Measurements from ENCODE around the gene NCAM1.
"Not testable (repeated sequence)": the region's sequence is repeated elsewhere in the genome, so short reads cannot be mapped to it uniquely, and the experiment has no call there.

Gene NCAM1

GRCh38 chr11:113282898-113283437, 321.7 kb downstream of the NCAM1 start:
- no peak for DNase-seq

- no peak for DNase-seq
Measured at GRCh38 chr11:113283881-113284280, 322.7 kb downstream of the NCAM1 start.

DNA sequence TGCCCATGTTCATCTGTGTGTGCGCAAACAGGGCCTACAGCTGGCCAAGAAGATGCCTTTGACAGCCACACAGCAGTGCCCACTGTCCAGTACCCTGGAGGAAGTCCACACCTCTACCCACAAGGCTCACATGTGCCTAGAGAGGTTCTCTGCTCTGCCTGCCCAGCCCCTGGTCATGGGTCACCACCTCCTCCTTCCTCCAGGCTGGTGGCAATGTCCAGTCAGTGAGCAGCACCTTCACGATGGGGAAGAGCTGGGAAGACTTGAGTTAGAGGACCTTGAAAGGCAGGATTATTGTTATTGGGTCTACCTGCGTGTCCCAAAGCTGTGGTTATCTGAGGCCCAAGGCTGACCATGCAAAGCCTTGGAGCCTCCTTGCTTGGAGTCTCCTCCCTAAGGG, 324.8 kb downstream of the NCAM1 start:
- DNase-seq: no peak

DNA sequence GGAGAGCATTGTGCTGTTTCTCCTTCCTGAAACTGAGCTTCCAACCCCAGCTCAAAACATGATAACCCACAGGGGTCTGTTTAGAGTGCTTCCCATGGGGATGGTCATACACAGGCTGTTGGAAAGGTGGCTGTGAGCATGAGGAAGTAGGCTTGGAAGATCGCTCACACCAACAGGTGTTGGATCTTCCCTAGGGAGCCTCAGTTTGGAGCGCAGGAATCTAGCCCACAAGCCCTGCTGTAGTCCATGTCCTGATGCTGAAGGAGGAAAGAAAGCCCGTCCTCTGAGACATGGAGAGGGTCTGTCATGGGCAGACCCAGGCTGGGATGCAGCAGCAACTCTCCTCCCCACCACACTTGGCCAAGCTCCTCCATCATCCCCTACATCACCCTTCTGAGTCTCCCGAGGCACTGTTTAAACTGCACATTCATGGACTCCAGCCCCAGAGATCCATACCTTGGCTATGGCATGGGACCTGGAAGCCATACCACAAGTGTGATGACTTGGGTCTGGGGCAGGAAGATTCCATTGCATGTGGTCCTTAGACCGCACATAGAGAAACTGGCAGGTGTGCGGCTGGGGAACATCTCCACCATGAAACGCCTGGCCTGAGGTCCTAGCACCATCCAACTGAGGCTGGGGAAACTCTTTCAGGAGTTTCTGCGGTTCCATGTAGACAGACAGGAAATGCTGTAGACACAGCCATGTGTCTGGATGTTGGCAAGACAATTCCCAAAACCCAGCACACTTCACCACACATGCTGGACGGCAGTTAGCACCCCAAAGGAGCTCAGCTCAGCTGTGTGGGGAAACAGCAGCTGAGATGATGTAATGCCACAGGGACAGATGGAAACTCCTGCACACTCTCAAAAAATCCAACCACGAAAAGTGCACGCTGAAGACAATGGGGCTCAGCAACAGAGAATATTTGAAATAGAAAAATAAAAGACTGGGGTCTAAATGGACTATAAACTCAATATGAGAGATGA, 325.6 kb downstream of the NCAM1 start:
- no peak for DNase-seq

DNA sequence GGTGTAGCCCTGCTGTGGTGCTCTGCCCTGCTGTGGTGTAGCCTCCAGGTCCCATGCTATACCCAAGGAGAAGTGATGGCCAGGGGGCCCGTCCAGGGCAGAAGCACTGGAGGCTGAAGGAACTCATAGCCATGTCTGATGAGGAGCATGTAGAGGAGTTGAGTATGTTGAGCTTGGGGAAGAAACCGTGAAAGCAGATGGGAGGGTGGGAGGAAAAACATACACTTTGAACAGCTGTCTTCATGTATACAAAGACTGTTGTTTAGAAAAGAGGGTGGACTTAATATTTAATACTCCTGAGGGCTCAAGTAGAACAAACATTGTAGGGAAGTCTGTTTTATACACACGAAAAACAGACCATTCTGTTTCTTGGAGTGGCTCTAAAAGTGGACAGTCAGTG, 326.6 kb downstream of the NCAM1 start:
- no peak for DNase-seq

DNA sequence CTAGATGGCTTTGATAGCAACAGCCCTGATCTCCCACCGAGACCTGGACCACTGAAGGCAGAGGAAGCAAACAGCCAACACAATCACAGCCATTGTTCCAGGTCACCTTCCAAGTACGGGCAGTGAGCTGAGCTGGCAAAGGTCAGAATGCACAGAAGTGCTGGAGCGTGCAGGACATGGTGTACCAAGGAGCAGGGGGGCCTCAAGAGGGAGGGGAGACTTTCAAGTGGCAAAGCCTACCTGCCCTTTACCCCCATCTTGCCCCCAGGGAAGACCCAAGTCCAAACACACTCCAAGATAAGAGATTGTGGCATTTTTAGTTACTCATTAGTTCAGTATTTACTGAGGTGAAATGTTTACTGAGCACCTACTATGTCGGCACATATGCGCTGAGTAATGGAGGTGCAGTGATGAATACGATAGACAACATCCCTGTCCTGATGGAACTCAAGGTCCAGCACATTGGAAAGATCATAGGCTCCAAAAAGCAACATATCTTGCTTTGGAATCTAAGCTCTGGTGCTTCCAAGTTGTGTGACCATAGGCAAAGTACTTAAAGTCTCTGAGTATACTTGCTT, 327.2 kb downstream of the NCAM1 start:
- no peak for DNase-seq

- DNase-seq: peak; percentile 84
Measured at GRCh38 chr11:113289431-113290187, 328.4 kb downstream of the NCAM1 start.

DNA sequence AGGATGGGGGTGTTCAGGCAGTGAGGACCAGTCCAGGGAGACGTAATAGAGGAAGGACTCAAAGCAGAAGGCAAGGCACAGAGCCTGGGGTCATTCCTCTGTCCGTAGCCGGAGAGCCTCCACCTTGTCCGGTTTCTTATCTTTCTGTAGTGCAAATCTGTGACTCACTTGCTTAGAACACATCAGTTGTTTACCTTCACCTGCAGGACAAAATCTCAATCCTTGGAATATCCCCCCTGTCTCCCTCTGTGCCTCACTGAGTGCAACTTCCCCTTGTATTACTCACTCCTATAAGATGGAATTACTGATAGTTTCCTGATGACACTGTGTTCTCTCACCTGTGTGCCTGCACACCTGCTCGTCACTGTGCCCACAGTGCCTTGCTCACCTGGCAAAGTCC, 332.7 kb downstream of the NCAM1 start:
- no peak for DNase-seq

GRCh38 chr11:113295993-113296392, 334.8 kb downstream of the NCAM1 start:
- DNase-seq: no peak

GRCh38 chr11:113296447-113297205, 335.4 kb downstream of the NCAM1 start:
- peak; percentile 15 for DNase-seq

GRCh38 chr11:113298496-113298895, 337.3 kb downstream of the NCAM1 start:
- not testable (repeated sequence) for DNase-seq

GRCh38 chr11:113304916-113305315, 343.7 kb downstream of the NCAM1 start:
- no peak for DNase-seq

DNA sequence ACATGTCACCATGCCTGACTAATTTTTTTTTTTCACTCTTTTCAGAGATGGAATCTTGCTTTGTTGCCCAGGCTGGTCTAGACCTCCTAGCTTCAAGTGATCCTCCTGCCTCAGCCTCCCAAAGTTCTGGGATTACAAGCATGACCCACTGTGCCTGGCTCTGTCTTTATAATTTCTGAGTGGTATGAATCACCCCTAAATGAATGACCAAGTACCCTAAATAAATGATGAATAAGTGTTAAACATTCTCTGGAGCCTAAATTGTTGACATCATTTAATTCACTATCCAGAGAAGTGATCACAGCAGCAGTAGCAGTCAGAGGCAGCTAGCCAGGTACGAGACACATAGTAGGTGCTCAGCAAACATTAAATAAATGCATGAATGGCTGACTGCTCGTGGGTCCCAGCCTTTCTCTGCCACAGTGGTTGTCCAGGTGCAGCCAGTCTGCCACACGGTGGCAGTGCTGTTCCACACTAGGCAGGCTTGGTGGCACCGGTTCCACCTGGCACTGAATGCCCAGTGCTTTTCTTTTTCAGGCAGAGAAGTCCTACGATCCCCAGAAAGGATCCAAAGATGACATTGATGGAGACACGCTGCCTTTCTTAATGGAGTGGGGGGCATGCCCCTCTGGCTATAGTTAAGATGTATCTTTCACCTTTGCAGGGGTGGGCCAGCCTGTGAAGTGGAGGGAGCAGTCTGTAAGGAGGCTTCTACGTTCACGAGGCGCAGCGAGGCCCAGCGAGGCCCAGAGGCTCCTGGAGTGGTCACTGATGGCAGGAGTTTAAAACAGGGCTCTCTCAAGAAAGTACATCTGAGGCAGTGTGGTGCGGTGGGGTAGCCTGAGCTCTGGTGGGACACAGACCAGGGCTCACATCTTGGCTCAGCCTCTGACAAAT, 344.5 kb downstream of the NCAM1 start:
- DNase-seq: peak; percentile 83

GRCh38 chr11:113308601-113309000, 347.4 kb downstream of the NCAM1 start:
- no peak for DNase-seq

DNA sequence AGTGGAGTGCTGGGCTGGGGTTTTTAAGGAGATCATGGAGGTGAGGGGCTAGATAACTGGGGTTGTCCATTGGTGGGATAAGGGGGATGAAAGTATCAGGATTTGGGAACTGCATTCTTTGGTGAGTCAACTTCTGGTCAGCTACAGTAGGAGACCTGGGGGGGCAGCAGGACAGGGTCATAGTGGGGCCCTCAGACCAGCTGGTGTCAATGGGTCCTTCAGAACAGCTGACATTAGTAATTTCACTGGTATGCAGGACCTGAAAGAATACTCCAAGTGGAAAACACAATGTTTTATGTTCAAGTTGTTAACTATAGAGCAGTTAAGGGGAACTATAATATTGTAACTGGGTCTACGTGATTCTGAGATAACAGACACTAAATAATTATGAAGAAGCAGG, 350.3 kb downstream of the NCAM1 start:
- DNase-seq: no peak

DNA sequence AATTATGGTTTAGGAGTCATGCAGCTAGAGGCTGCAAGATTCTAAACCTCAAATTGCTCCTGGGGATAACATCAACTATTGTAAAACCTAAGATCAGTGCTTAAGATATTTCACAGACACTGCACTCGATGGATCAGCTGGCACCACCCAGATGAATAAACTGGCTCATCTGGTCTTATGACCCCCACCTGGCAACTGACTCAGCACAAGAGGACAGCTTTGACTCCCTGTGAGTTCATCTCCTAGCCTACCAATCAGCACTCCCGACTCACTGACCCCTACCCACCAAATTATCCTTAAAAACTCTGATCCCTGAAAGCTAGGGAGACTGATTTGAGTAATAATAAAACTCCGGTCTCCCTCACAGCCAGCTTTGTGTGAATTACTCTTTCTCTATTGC, 352.4 kb downstream of the NCAM1 start:
- no peak for DNase-seq

DNA sequence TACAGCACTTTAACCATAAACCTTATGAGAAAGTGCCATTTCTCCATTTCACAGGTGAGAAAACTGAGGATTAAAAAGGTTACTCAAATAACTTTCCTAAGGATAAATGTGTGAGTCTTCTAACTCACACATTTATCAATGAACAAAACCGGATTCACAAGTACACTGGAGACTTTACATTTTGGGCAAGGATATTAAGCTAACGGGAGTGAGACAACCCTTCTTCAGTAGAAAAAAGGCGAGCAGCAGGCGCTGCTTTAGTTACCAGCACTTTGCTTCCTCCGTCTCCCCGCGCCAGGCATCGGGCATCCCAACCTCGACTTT, 352.8 kb downstream of the NCAM1 start:
- DNase-seq: no peak

DNA sequence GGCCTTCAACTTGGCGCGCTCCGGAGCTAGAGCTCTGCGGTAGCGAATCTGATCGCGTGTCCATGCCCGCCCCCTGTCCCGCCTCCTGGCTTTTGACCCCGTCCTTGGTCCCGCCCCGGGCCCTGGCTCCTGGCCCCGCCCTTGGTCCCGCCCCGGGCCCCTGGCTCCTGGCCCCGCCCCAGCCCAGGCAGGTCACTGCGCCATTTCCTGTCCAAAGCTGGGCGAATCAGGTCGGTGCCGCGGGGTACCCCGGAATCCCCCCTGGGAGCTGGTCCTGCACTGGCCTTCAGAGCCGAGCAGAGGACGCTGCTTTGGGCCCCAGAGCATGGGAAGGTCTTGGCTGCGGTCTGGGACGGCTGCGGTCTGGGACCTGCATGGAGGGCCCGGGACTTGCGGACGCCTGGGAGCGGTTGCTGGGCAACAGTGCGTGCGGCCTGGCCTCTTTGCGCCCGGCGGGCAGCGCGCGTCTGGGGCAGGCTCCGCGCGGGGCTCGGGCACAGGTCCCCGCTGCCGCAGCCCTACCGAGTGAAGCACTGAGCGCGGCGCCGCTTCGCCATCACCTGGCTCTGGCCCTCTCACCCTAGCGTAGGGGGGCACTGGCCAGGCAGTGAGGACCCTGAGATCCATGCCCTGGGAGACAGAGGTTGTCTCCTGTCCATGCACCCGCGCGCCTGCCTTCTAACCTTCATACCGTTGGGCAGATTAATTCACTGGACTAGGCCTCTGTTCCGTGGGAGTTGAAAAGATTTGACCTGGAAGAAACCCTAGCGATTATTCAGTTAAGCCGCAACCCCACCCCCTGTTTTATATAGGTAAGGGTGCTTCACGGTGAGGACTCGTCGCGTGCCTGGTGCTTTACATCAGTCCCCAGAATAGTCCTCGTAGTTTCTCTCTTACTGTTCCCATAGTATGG, 353.4 kb downstream of the NCAM1 start, which contains the start of gene TTC12:
TTC12 (plus strand) TSS at position 195 of the 913 bp plus-strand sequence. CDS start 1,675 bp downstream, outside the sequence.
- DNase-seq: peak; percentile 91

- DNase-seq: no peak
Measured at GRCh38 chr11:113315811-113316210, 354.6 kb downstream of the NCAM1 start.

DNA sequence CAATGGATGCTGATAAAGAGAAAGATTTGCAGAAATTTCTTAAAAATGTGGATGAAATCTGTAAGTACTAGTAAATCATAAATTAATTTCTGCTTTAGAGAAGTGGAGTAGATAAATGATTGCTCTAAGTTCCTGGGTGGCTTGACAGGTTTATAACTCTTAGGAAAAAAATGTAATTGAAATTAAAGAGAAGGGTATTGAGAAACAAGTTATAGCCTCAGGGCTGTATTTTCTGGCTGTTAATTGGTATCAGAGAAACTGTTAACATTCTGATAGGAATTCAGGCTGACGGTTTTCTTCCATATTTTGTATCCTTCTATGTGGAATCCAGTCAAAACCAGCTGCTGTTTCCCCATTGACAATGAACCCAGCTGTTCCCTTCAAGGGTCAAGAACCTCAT, 355.0 kb downstream of the NCAM1 start:
- DNase-seq: no peak
